HepG2 (cell line): Measurements from ENCODE around the gene C2orf92. TPM values are rescaled to one million over a fixed set of nuclear protein-coding genes. Genes with fewer than 3 reads are reported as not detected.

Experiments used
- ADNP ChIP-seq: sonication (generic); formaldehyde crosslinking; IDR thresholded peaks from 2 replicates; pipeline ENCODE4 v1.4.0; 2020; ENCODE audit warnings: missing genetic modification reagents
- FOXA3 ChIP-seq: IDR thresholded peaks from 2 replicates; pipeline ENCODE4 v1.6.1; 2016; ENCODE audit warnings: missing genetic modification reagents, missing compliant biosample characterization
- FOXK2 ChIP-seq: fragments of 450-650 bp; IDR thresholded peaks from 2 replicates; pipeline ENCODE4 v1.6.1; 2016
- GATAD2A ChIP-seq: IDR thresholded peaks from 2 replicates; pipeline ENCODE4 v1.6.1; 2016
- MXI1 ChIP-seq: IDR thresholded peaks from 3 replicates; pipeline ENCODE4 v1.6.1; 2012; ENCODE audit warnings: low read depth, low read length, inconsistent platforms, borderline replicate concordance
- SNRNP70 ChIP-seq: fragments of 200-400 bp; formaldehyde crosslinking; IDR thresholded peaks from 2 replicates; pipeline ENCODE4 v1.6.1; 2017; ENCODE audit warnings: mild to moderate bottlenecking, low read depth, low read length, moderate library complexity
- STAG1 ChIP-seq: sonication (generic); formaldehyde crosslinking; IDR thresholded peaks from 2 replicates; pipeline ENCODE4 v1.4.0; 2020; ENCODE audit warnings: missing genetic modification reagents
- TMF1 ChIP-seq: sonication (generic); formaldehyde crosslinking; IDR thresholded peaks from 2 replicates; pipeline ENCODE4 v1.8.1; 2022; ENCODE audit warnings: low read depth, missing genetic modification reagents
- YY1 ChIP-seq: IDR thresholded peaks from 2 replicates; pipeline ENCODE4 v1.6.1; 2011; ENCODE audit warnings: low read length, low read depth, moderate library complexity, mild to moderate bottlenecking; ENCODE audit not compliant: insufficient read depth, insufficient replicate concordance
- ZNF12 ChIP-seq: sonication (generic); formaldehyde crosslinking; IDR thresholded peaks from 2 replicates; pipeline ENCODE4 v1.5.0; 2020; ENCODE audit warnings: missing genetic modification reagents
- ZNF263 ChIP-seq: sonication (generic); formaldehyde crosslinking; IDR thresholded peaks from 2 replicates; pipeline ENCODE4 v1.4.0; 2020; ENCODE audit warnings: missing genetic modification reagents
- ZNF331 ChIP-seq: sonication (generic); formaldehyde crosslinking; IDR thresholded peaks from 2 replicates; pipeline ENCODE4 v1.4.0; 2020; ENCODE audit warnings: missing genetic modification reagents
- ZNF34 ChIP-seq: sonication (generic); formaldehyde crosslinking; IDR thresholded peaks from 2 replicates; pipeline ENCODE4 v1.4.0; 2020; ENCODE audit warnings: mild to moderate bottlenecking, missing genetic modification reagents, borderline replicate concordance
- ZNF451 ChIP-seq: sonication (generic); formaldehyde crosslinking; IDR thresholded peaks from 2 replicates; pipeline ENCODE4 v1.5.0; 2020; ENCODE audit warnings: mild to moderate bottlenecking, missing genetic modification reagents
- ZNF703 ChIP-seq: sonication (generic); formaldehyde crosslinking; IDR thresholded peaks from 2 replicates; pipeline ENCODE4 v1.5.1; 2020; ENCODE audit warnings: missing genetic modification reagents, mild to moderate bottlenecking, moderate library complexity, borderline replicate concordance
- polyA plus RNA-seq, 8 experiments: library from polyadenylated mRNA; depleted of rRNA in 3 of 8; stranded (reverse) in 7 of 8; unstranded in 1 of 8; fragments of >200 nt; fragmentation: Illumina TruSeq in 4 of 8; extraction: Trizol in 4 of 8; gene quantifications; 2 replicates each; pipeline versions ENCODE4 v1.2.1 to v1.2.3, GENCODE V29; 2011 to 2016; ENCODE audit warnings: low read depth in 4 of 8, missing spikeins in 1 of 8, mixed read lengths in 1 of 8; ENCODE audit not compliant: insufficient read depth in 1 of 8
- total RNA-seq, 5 experiments: library from RNA; depleted of rRNA; stranded (reverse); fragments of >200 nt; fragmentation: Illumina TruSeq; extraction: Trizol; gene quantifications; 2 replicates each; pipeline ENCODE4 v1.2.3, GENCODE V29; 2016; ENCODE audit warnings: low read depth in 1 of 5
- TF ChIP-seq, protein P1 (sequence below): IDR thresholded peaks from 2 replicates; pipeline ENCODE4 v1.6.1; 2012; ENCODE audit warnings: low read depth, low read length, improper control_type of control experiment
- TF ChIP-seq, protein P2 (sequence below): sonication (generic); formaldehyde crosslinking; IDR thresholded peaks from 2 replicates; pipeline ENCODE4 v1.4.0; 2020; ENCODE audit warnings: mild to moderate bottlenecking, missing genetic modification reagents
- TF ChIP-seq, protein P3 (sequence below): sonication (generic); formaldehyde crosslinking; IDR thresholded peaks from 2 replicates; pipeline ENCODE4 v1.9.0; 2022; ENCODE audit warnings: missing genetic modification reagents, mild to moderate bottlenecking, borderline replicate concordance
- TF ChIP-seq, protein P4 (sequence below): sonication (generic); formaldehyde crosslinking; IDR thresholded peaks from 2 replicates; pipeline ENCODE4 v1.5.0; 2020; ENCODE audit warnings: mild to moderate bottlenecking, missing genetic modification reagents

Gene C2orf92
- total and polyA plus RNA-seq, 2 of the 13 experiments (the other 11 are each of a cell fraction or from before 2014, with no cell fraction given): 4.9 to 5.0 TPM

DNA sequence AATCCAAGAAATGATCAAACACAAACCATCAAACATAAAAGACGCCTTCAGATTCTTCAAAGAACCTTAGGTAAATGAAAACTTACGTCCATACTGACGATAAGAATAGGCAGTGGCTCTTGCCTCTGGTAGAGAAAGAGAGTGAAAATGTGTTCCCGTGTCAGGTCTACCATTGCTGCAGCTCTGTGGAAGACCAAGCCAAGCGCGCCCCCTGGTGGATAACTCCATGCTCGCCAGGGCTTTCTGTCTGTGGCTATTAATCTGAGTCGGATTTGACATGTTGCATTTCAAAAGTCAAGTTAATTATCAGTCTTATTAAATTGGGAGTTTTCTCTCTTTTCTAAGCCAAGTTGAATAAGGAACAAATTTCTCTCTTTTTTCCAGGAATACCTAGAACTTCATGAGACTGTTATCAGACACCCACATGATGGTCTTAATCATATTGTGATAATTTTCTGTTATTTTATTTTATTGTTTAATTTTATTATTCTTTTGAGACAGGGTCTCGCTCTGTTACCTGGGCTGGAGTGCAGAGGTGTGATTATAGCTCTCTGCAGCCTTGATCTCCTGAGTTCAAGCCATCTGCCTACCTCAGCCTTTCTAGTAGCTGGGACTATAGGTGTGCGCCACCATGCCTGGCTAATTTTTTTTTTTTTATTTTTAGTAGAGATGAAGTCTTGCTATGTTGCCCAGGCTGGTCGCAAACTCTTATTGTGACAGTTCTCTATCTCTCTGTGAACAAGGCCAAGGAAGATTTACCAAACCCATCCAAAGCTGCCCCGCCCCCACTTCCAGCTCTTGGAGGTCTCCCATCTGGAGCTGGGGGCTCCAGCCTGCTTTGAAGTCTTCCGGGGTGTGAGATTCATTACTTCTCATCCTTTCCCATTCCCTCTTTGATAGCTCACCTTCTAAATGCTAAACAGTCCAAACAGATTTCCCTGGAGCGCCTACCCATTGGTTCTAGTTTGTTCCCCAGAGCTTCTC lies 28.0 kb downstream of the C2orf92 start (continued):
- TF ChIP-seq ZNF34 (CRISPR knock-in tag): no peak
- TF ChIP-seq, protein P1, sequence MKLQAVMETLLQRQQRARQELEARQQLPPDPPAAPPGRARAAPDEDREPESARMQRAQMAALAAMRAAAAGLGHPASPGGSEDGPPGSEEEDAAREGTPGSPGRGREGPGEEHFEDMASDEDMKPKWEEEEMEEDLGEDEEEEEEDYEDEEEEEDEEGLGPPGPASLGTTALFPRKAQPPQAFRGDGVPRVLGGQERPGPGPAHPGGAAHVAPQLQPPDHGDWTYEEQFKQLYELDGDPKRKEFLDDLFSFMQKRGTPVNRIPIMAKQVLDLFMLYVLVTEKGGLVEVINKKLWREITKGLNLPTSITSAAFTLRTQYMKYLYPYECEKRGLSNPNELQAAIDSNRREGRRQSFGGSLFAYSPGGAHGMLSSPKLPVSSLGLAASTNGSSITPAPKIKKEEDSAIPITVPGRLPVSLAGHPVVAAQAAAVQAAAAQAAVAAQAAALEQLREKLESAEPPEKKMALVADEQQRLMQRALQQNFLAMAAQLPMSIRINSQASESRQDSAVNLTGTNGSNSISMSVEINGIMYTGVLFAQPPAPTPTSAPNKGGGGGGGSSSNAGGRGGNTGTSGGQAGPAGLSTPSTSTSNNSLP: peak; percentile 65
- TF ChIP-seq, protein P2, sequence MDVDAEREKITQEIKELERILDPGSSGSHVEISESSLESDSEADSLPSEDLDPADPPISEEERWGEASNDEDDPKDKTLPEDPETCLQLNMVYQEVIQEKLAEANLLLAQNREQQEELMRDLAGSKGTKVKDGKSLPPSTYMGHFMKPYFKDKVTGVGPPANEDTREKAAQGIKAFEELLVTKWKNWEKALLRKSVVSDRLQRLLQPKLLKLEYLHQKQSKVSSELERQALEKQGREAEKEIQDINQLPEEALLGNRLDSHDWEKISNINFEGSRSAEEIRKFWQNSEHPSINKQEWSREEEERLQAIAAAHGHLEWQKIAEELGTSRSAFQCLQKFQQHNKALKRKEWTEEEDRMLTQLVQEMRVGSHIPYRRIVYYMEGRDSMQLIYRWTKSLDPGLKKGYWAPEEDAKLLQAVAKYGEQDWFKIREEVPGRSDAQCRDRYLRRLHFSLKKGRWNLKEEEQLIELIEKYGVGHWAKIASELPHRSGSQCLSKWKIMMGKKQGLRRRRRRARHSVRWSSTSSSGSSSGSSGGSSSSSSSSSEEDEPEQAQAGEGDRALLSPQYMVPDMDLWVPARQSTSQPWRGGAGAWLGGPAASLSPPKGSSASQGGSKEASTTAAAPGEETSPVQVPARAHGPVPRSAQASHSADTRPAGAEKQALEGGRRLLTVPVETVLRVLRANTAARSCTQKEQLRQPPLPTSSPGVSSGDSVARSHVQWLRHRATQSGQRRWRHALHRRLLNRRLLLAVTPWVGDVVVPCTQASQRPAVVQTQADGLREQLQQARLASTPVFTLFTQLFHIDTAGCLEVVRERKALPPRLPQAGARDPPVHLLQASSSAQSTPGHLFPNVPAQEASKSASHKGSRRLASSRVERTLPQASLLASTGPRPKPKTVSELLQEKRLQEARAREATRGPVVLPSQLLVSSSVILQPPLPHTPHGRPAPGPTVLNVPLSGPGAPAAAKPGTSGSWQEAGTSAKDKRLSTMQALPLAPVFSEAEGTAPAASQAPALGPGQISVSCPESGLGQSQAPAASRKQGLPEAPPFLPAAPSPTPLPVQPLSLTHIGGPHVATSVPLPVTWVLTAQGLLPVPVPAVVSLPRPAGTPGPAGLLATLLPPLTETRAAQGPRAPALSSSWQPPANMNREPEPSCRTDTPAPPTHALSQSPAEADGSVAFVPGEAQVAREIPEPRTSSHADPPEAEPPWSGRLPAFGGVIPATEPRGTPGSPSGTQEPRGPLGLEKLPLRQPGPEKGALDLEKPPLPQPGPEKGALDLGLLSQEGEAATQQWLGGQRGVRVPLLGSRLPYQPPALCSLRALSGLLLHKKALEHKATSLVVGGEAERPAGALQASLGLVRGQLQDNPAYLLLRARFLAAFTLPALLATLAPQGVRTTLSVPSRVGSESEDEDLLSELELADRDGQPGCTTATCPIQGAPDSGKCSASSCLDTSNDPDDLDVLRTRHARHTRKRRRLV (CRISPR knock-in tag): no peak
- peak; percentile 61 for TF ChIP-seq ZNF331
- TF ChIP-seq, protein P3, sequence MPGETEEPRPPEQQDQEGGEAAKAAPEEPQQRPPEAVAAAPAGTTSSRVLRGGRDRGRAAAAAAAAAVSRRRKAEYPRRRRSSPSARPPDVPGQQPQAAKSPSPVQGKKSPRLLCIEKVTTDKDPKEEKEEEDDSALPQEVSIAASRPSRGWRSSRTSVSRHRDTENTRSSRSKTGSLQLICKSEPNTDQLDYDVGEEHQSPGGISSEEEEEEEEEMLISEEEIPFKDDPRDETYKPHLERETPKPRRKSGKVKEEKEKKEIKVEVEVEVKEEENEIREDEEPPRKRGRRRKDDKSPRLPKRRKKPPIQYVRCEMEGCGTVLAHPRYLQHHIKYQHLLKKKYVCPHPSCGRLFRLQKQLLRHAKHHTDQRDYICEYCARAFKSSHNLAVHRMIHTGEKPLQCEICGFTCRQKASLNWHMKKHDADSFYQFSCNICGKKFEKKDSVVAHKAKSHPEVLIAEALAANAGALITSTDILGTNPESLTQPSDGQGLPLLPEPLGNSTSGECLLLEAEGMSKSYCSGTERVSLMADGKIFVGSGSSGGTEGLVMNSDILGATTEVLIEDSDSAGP (CRISPR knock-in tag): no peak; the same call in 1 of the 2 replicates
- TF ChIP-seq STAG1: peak; percentile 99
- peak; percentile 82 for TF ChIP-seq ZNF12 (CRISPR knock-in tag)
- TF ChIP-seq TMF1: no peak
- TF ChIP-seq FOXK2: no peak
- 0 out of 2 replicates have a peak, but pooled peaks have one; percentile 20 for TF ChIP-seq ZNF263 (CRISPR knock-in tag)
- TF ChIP-seq, protein P4, sequence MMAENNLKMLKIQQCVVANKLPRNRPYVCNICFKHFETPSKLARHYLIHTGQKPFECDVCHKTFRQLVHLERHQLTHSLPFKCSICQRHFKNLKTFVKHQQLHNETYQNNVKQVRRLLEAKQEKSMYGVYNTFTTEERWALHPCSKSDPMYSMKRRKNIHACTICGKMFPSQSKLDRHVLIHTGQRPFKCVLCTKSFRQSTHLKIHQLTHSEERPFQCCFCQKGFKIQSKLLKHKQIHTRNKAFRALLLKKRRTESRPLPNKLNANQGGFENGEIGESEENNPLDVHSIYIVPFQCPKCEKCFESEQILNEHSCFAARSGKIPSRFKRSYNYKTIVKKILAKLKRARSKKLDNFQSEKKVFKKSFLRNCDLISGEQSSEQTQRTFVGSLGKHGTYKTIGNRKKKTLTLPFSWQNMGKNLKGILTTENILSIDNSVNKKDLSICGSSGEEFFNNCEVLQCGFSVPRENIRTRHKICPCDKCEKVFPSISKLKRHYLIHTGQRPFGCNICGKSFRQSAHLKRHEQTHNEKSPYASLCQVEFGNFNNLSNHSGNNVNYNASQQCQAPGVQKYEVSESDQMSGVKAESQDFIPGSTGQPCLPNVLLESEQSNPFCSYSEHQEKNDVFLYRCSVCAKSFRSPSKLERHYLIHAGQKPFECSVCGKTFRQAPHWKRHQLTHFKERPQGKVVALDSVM: no peak
- no peak for TF ChIP-seq ZNF451 (CRISPR knock-in tag)
- no peak for TF ChIP-seq ADNP (CRISPR knock-in tag)
- peak; percentile 48; the same call in 1 of the 3 replicates for TF ChIP-seq MXI1
- no peak for TF ChIP-seq SNRNP70
- peak; percentile 43; the same call in 1 of the 2 replicates for TF ChIP-seq FOXA3 (CRISPR knock-in tag)
- TF ChIP-seq YY1: peak; percentile 70
- peak; percentile 43; the same call in 1 of the 2 replicates for TF ChIP-seq GATAD2A (CRISPR knock-in tag)
- no peak for TF ChIP-seq ZNF703 (CRISPR knock-in tag)
